ENCODE measurements around the gene EDA.

DNA sequence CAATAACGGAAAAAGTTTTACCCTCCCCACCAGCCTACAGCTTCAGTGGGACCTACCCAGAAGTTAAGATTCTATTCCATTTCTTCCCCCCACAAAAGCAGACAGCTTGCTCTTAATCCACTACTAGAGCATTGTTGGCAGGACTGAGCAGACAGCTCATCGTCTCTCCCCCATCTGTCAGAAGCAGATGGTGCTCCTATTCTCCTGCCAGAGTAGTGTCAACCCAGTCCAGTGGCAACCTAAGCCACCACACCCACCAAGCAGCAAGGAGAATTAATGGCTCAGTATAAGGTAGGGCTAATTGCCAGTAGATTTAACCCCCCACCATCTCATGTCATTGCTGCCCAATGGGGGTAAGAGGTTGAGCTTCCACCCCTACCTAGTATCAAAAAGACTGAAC lies 371.8 kb downstream of the EDA start:
- TF ChIP-seq, protein P1, sequence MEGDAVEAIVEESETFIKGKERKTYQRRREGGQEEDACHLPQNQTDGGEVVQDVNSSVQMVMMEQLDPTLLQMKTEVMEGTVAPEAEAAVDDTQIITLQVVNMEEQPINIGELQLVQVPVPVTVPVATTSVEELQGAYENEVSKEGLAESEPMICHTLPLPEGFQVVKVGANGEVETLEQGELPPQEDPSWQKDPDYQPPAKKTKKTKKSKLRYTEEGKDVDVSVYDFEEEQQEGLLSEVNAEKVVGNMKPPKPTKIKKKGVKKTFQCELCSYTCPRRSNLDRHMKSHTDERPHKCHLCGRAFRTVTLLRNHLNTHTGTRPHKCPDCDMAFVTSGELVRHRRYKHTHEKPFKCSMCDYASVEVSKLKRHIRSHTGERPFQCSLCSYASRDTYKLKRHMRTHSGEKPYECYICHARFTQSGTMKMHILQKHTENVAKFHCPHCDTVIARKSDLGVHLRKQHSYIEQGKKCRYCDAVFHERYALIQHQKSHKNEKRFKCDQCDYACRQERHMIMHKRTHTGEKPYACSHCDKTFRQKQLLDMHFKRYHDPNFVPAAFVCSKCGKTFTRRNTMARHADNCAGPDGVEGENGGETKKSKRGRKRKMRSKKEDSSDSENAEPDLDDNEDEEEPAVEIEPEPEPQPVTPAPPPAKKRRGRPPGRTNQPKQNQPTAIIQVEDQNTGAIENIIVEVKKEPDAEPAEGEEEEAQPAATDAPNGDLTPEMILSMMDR (conservative IDR thresholded peaks at IDR 0.05; ENCODE audit: low read length) = no peak
- TF ChIP-seq EZH2phosphoT487 (IDR thresholded peaks at IDR 0.05; ENCODE audit: borderline replicate concordance, low read depth, low read length) = no peak

Data from OCI-LY7 (cell line).